HG03060 (cell line): Measurements from ENCODE around the gene TMBIM1.

Experiments
- ATAC-seq: cut with Tn5 transposase; IDR thresholded peaks from one replicate; pipeline ENCODE4 v1.9.1; 2021; ENCODE audit warnings: low read depth, moderate number of reproducible peaks; ENCODE audit not compliant: unreplicated experiment

Gene TMBIM1

GRCh38 chr2:218294430-218295022 is 2.2 kb upstream of the TMBIM1 start:
- ATAC-seq: no peak

GRCh38 chr2:218293715-218294429 is 1.6 kb upstream of the TMBIM1 start:
- no peak for ATAC-seq

- ATAC-seq: no peak
These were observed 820 bp downstream of the TMBIM1 start for GRCh38 chr2:218291318-218292047.

GRCh38 chr2:218290316-218291261 is 1.7 kb downstream of the TMBIM1 start:
- ATAC-seq: peak; percentile 37

- ATAC-seq: no peak
These were observed 2.5 kb downstream of the TMBIM1 start for GRCh38 chr2:218289639-218290315.

GRCh38 chr2:218286570-218287459 is 5.5 kb downstream of the TMBIM1 start:
- ATAC-seq: no peak

GRCh38 chr2:218285604-218286003 is 6.7 kb downstream of the TMBIM1 start:
- ATAC-seq: no peak

- ATAC-seq: no peak
These were observed 8.0 kb downstream of the TMBIM1 start for GRCh38 chr2:218284106-218284811.

- no peak for ATAC-seq
These were observed 9.9 kb downstream of the TMBIM1 start for GRCh38 chr2:218282173-218282991.

GRCh38 chr2:218281449-218281848 is 10.9 kb downstream of the TMBIM1 start:
- ATAC-seq: no peak

GRCh38 chr2:218280260-218280870 is 11.9 kb downstream of the TMBIM1 start:
- ATAC-seq: no peak

- ATAC-seq: no peak
These were observed 13.6 kb downstream of the TMBIM1 start for GRCh38 chr2:218278531-218279360.

- no peak for ATAC-seq
These were observed 14.4 kb downstream of the TMBIM1 start for GRCh38 chr2:218277921-218278320.

GRCh38 chr2:218276986-218277755 is 15.1 kb downstream of the TMBIM1 start:
- no peak for ATAC-seq

GRCh38 chr2:218275371-218276072 is 16.8 kb downstream of the TMBIM1 start:
- no peak for ATAC-seq
